DMS 273 treated with DMSO at 0.1 percent for 48 hours (cell line): Measurements from ENCODE around the gene RIPOR3.
"Not testable (repeated sequence)": the region's sequence is repeated elsewhere in the genome, so short reads cannot be mapped to it uniquely, and the experiment has no call there.

ENCODE experiments used
- DNase-seq: peaks from one replicate; lab custom pipeline; 2025; lab: John Stamatoyannopoulos, UW

The RIPOR3 gene

GRCh38 chr20:50552979-50553378 lies 138.4 kb downstream of the RIPOR3 start:
- no peak for DNase-seq

- DNase-seq = no peak
Measured at GRCh38 chr20:50551288-50551687, 140.1 kb downstream of the RIPOR3 start.

- DNase-seq = no peak
Measured at GRCh38 chr20:50550531-50550930, 140.8 kb downstream of the RIPOR3 start.

DNA sequence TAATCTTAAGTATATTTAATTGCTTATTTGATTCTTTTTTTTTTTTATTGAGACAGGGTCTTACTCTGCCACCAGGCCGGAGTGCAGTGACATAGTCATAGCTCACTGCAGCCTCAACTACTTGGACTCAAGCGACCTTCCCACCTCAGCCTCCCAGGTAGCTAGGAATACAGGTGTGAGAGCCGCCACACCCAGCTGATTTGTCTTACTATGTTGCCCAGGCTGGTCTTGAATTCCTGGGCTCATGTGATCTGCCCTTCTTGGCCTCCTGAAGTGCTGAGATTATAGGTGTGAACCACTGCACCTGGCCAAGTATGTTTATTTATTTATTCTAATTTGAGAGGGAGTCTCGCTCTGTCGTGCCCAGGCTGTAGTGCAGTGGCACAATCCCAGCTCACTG lies 142.9 kb downstream of the RIPOR3 start:
- no peak for DNase-seq

DNA sequence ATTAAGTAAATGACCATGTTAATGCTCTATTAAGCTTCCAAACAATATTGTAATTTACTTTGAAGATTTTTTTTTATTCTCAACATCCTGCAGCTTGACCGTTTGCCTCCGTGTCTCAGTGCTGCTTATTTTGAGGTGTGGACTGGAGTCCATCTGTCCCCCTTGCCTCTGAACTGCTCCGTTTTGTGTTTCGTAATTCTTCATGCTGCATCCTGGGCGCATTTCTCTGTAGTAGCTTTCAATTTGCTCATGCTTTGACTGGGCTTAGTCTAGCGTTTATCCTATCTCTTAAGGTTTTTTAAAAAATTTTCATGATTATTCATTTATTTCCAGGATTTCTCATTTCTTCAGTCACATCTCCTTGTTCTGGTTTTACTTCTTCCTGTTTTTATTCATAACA lies 143.4 kb downstream of the RIPOR3 start:
- DNase-seq = no peak

DNA sequence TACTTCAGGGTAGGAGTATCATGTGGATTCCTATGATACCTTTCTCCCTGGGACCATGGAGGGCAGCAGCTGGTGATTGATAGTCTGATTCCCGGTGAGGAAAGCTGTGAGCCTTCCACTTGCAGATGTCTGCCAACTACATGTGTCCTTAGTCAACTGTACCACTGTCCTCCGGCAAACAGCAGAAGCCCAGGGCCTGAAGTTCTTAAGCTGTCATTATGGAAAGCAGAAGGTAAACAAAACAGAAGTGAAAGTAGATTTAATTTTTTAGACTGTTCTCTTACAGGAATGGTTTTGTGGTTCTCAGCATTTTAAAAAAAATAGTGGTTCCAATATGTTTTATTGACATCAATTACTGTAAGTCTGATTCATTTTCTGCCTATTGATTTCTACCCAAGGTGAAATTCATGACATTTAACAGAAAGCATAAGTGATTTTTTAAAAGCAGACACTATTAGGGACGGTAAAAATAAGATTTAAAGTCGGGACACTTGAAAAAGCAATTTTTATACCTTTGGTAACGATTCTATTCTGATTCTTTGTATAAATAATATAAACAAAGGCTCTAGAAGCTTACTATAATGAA lies 144.5 kb downstream of the RIPOR3 start:
- DNase-seq = no peak

DNA sequence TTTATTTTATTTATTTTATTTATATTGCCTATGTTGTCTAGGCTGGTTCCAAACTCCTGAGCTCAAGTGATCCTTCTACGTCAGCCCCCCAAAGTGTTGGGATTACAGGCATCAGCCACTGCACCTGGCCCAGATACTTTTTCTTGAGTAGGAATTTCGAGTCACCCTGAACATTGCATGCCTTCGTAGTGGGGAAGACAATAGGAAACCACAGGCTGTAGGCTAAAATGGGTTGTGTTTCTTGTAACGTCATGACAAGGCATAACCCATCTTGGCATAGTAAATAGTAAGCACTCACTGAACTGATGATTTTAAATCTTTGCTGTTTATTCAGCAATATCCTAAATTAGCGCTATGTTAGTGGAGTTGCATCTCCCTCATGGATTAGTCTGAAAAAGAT lies 146.2 kb downstream of the RIPOR3 start:
- no peak for DNase-seq

- no peak for DNase-seq
Measured at GRCh38 chr20:50543326-50543725, 148.0 kb downstream of the RIPOR3 start.

GRCh38 chr20:50541606-50542041 lies 149.7 kb downstream of the RIPOR3 start:
- DNase-seq = no peak

GRCh38 chr20:50540620-50541605 lies 150.4 kb downstream of the RIPOR3 start:
- DNase-seq = no peak

DNA sequence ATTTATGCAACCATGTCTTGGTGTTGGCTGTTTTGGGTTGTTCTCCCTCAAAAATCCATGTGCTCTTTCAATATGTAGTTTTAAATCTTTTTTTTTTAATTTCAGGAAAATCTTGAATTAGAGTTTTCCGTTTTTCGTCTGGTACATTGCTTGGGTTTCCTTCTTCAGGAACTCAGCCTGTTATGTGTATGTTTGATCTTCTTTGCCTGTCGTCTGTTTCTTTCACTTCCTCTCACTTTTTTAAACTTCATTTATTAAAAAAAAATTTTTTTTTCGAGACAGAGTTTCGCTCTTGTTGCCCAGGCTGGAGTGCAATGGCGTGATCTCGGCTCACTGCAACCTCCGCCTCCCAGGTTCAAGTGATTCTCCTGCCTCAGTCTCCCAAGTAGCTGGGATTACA lies 151.5 kb downstream of the RIPOR3 start:
- not testable (repeated sequence) for DNase-seq

- DNase-seq = no peak
Measured at GRCh38 chr20:50538276-50538675, 153.1 kb downstream of the RIPOR3 start.

GRCh38 chr20:50537546-50538201 lies 153.7 kb downstream of the RIPOR3 start:
- DNase-seq = no peak

- DNase-seq = no peak
Measured at GRCh38 chr20:50536333-50536732, 155.0 kb downstream of the RIPOR3 start.
